Peyer's patch (tissue), 4 donors: ENCODE results near the gene CCDC93.

Experiments used
- POLR2A ChIP-seq, 2 donors: fragments of 450-650 bp; IDR thresholded peaks; one replicate each; pipeline ENCODE4 v1.5.1; 2017; ENCODE audit warnings: antibody characterized with exemption in 2 of 2, mild to moderate bottlenecking in 2 of 2, moderate library complexity in 2 of 2
- TF ChIP-seq, protein P1 (sequence below), 6 experiments: fragments of 450-650 bp in 4 of 6; fragments of 200-600 bp in 2 of 6; sonication (generic) in 1 of 6; IDR thresholded peaks; one replicate each; pipeline ENCODE4 v1.5.1; 2017 to 2019; ENCODE audit warnings: antibody characterized with exemption in 6 of 6, mild to moderate bottlenecking in 3 of 6, moderate library complexity in 1 of 6

DNA sequence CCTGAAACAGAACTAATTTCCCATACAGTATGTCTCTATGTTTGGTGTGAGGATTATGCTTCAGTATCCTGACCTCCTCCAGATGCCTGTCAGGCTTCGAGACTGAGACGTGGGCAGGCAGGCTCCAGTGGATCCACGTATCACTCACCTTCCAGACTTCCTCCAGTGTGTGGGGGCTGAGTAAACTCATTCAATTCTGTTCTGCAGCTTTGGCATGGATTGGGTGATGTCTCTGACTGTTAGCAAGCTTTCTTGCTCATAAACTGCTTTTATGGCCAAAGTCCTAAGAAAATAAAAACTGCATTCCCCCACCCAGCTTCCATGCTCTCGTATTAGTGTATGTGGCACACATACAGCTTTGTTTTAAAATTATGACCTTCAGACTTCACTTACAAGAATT lies 53.6 kb downstream of the CCDC93 start:
- TF ChIP-seq, protein P1, sequence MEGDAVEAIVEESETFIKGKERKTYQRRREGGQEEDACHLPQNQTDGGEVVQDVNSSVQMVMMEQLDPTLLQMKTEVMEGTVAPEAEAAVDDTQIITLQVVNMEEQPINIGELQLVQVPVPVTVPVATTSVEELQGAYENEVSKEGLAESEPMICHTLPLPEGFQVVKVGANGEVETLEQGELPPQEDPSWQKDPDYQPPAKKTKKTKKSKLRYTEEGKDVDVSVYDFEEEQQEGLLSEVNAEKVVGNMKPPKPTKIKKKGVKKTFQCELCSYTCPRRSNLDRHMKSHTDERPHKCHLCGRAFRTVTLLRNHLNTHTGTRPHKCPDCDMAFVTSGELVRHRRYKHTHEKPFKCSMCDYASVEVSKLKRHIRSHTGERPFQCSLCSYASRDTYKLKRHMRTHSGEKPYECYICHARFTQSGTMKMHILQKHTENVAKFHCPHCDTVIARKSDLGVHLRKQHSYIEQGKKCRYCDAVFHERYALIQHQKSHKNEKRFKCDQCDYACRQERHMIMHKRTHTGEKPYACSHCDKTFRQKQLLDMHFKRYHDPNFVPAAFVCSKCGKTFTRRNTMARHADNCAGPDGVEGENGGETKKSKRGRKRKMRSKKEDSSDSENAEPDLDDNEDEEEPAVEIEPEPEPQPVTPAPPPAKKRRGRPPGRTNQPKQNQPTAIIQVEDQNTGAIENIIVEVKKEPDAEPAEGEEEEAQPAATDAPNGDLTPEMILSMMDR (IDR thresholded peaks at IDR 0.05), result no peak
- no peak for TF ChIP-seq POLR2A (IDR thresholded peaks at IDR 0.05)
